IPS-20b (cell line): ENCODE measurements around the gene EIPR1.

Experiments used
- H3K27ac ChIP-seq: one replicate; pipeline ENCODE4 v1.5.1; 2013; ENCODE audit warnings: low read length
- H3K27me3 ChIP-seq: 2 replicates; pipeline ENCODE4 v1.6.1; 2013; ENCODE audit warnings: mild to moderate bottlenecking, low read length, inconsistent platforms; ENCODE audit not compliant: insufficient read depth
- H3K36me3 ChIP-seq: 2 replicates; pipeline ENCODE4 v1.6.1; 2013; ENCODE audit warnings: low read depth, mild to moderate bottlenecking, inconsistent platforms, low read length, moderate library complexity; ENCODE audit not compliant: insufficient read depth
- H3K4me1 ChIP-seq: 2 replicates; pipeline ENCODE4 v1.6.1; 2013; ENCODE audit warnings: mild to moderate bottlenecking, control low read depth, inconsistent platforms, low read length, moderate library complexity; ENCODE audit not compliant: insufficient read depth
- H3K4me3 ChIP-seq: 2 replicates; pipeline ENCODE4 v1.5.1; 2013; ENCODE audit warnings: mild to moderate bottlenecking, low read length, inconsistent platforms
- H3K9ac ChIP-seq: 2 replicates; pipeline ENCODE4 v1.6.1; 2013; ENCODE audit warnings: low read depth, mild to moderate bottlenecking, inconsistent platforms, low read length, moderate library complexity
- H3K9me3 ChIP-seq: 2 replicates; pipeline ENCODE4 v1.6.1; 2013; ENCODE audit warnings: mild to moderate bottlenecking, low read depth, low read length, inconsistent platforms; ENCODE audit not compliant: insufficient read depth

Gene EIPR1

DNA sequence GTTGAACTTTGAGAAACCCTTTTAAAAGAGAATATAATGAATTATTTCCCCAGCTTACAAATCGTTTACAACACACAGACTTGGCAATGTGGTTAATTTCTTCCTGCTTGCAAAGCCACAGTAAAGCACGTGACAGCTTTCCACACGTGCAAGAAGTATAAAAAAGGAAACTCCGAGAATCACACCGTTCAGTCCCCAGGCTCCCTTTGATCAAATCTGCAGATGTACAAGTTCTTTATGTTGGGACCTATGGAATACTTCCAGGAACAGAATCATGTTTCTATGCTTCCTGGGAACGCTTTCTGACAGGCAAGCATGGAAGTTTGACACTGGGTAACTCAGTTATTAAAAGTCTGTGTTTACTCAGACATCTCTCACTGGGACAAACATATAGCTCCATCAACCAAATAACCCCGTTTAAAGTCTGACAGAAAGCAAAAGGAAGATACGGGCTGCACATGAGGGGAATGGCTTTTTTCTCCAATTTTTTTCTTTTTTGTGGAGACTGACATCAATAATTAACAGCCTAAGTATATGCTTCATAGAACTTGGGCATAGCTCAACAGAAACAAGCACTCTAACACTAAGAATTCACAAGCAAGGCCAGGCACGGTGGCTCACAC lies 134.8 kb downstream of the EIPR1 start:
- Histone ChIP-seq H3K9ac (no peak overlapping the region), H3K4me1 (peaks cover 4% of the 10 kb centered on the region; the same call in 1 of the 2 replicates), H3K27me3 (no peaks in the 10 kb centered on the region), H3K36me3 (no peaks in the 10 kb centered on the region), H3K4me3 (no peak overlapping the region), H3K27ac (no peak overlapping the region), H3K9me3 (no peaks in the 10 kb centered on the region)

DNA sequence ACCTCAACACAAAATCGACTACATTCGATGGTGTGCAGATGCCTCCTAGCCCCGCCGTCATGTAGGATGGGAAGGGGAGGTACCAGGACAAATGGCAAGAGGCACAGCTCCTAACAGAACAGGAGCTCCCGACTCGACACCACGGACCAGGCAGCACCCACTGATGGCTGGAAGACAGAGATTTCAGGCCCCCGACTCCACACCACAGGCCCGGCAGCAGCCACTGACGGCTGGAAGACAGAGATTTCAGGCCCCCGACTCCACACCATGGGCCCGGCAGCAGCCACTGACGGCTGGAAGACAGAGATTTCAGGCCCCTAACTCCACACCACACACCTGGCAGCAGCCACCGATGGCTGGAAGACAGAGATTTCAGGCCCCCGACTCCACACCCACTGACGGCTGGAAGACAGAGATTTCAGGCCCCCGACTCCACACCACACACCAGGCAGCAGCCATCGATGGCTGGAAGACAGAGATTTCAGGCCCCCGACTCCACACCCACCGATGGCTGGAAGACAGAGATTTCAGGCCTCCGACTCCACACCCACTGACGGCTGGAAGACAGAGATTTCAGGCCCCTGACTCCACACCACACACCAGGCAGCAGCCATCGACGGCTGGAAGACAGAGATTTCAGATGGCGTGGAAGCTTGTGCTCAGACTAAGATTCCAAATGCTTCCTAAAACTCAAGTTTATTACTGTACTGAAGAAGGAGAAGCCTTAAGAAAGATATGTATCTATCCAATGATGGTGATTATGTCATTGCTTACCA lies 135.5 kb downstream of the EIPR1 start:
- no peak overlapping the region for H3K4me3 ChIP-seq
- no peaks in the 10 kb centered on the region for H3K36me3 ChIP-seq
- H3K27ac ChIP-seq, result no peak overlapping the region
- no peaks in the 10 kb centered on the region for H3K9me3 ChIP-seq
- no peaks in the 10 kb centered on the region for H3K27me3 ChIP-seq
- H3K4me1 ChIP-seq, result peaks cover 4% of the 10 kb centered on the region; the same call in 1 of the 2 replicates
- no peak overlapping the region for H3K9ac ChIP-seq

DNA sequence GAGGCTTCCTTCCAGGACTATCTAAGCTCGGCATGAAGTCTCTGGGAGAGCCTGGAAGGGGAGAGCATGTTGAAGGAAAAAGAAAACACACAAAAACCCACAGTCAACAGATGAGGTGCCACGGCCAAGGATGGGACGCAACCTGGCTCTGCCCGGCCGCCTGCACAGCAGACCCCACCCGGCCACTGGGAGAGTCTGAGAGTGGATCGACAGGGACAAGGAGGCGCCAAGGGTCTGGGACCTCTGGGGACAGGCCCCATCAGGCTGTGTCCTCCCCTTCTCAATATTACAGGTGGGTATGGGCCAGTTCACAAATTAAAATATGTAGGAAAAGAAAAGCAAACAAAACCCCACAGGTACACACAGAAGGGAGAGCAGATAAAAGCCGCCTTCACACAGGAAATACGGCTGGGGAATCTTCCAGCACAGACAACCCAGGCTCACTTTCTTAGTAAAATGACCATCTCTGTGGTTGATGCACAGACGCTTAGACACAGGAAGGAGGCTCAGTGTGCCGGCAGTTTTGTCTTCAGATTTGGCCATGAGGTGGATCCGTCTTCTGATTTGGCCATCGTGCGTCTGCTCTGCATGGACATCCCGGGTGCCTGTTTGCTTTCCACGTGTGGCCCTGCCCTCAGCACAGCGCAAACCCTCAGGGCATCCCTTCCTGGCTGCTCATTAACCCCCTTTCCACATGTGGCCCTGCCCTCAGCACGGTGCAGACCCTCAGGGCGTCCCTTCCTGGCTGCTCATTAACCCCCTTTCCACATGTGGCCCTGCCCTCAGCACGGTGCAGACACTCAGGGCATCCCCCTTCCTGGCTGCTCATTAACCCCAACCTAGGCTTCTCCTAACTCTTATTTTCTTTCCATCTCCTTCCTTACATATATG lies 138.4 kb downstream of the EIPR1 start:
- Histone ChIP-seq H3K27ac (no peak overlapping the region), H3K4me3 (no peak overlapping the region), H3K4me1 (peaks cover 3% of the 10 kb centered on the region; the same call in 1 of the 2 replicates)

DNA sequence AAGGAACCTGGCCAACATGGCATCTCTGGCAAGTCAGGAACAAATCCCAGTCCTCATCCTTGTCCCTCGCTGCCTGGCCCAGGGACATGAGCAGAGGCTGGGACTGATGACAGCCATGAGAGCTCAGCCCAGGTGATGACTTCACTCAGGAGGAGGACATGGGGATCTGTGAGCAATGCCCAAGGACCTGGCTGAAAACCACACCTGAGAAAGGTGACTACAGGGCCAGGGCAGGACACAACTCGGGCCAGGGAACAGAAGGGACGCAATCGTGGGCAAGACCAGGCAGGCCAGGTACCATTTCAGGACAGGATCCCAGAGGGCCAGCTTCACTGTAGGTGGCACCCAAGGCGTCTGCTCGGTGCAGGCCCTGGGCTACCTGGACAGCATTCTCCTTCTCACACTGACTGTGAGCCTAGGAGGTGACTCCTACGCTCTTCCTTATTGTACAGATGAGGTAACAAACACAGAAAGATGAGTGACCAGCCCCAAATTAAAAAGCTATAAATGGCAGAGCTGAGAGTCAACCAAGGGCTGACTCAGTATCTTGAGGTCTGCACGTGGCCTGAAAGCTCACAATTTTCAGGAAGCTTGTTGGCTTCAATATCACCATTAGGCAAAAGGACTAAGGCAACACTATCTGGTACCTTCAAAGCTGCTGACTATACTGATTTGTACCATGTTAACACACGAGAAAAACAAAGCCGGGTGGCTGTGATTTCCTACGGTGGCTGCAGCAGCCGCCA lies 141.1 kb downstream of the EIPR1 start:
- Histone ChIP-seq H3K9ac (no peak overlapping the region), H3K4me1 (no peaks in the 10 kb centered on the region), H3K27ac (no peak overlapping the region)

More for the DNA sequence above, 138.4 kb downstream of the EIPR1 start:
- Histone ChIP-seq H3K36me3 (no peaks in the 10 kb centered on the region), H3K9ac (no peak overlapping the region), H3K27me3 (no peaks in the 10 kb centered on the region), H3K9me3 (no peaks in the 10 kb centered on the region)

DNA sequence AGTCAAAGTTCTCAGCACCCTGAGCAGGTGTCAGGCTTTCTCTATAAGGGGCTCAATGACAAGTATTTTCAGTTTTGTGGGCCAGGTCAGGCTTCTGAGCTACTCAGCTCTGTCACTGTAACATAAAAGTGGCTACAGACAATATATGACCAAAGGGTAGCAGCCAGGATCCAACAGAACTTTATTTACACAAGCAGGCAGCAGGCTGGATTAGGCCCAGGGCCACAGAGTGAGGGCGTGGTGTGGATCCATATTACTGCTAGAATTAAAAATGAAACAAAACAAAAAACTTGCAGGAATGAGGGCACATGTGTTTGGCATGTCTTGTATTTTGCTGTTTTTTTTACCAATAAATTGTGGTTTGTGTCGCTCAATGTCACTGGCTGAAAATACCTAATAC lies 143.7 kb downstream of the EIPR1 start:
- H3K27ac ChIP-seq, result no peak overlapping the region
- H3K36me3 ChIP-seq, result no peaks in the 10 kb centered on the region
- H3K4me1 ChIP-seq, result no peaks in the 10 kb centered on the region
- H3K9me3 ChIP-seq, result peaks cover 19% of the 10 kb centered on the region
- H3K4me3 ChIP-seq, result no peak overlapping the region
- no peak overlapping the region for H3K9ac ChIP-seq
- no peaks in the 10 kb centered on the region for H3K27me3 ChIP-seq

More for the DNA sequence above, 141.1 kb downstream of the EIPR1 start:
- Histone ChIP-seq H3K9me3 (peaks cover 3% of the 10 kb centered on the region; the same call in 1 of the 2 replicates), H3K27me3 (no peaks in the 10 kb centered on the region), H3K36me3 (no peaks in the 10 kb centered on the region), H3K4me3 (no peak overlapping the region)

DNA sequence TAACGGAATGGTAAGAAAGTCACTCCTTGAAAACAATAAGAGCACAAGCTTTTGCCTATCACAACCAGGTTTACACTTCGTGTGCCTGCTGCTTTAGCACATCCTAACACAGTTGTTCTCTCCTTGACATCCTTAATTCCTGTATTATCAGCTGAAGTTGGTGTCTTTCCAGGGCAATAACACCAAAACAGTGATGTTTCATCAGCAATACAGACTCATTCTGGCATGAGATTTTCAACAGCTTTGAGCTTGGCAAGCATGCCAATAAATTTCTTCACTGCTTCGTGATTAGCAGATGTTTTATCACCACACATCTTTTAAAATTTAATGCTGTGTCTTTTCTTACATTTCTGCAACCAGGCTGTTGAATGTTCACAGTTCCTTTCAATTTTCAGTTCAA lies 148.4 kb downstream of the EIPR1 start:
- peaks cover 19% of the 10 kb centered on the region for H3K9me3 ChIP-seq
- no peaks in the 10 kb centered on the region for H3K27me3 ChIP-seq
- no peak overlapping the region for H3K9ac ChIP-seq
- H3K4me3 ChIP-seq, result no peak overlapping the region
- no peaks in the 10 kb centered on the region for H3K4me1 ChIP-seq
- H3K27ac ChIP-seq, result no peak overlapping the region
- H3K36me3 ChIP-seq, result no peaks in the 10 kb centered on the region

DNA sequence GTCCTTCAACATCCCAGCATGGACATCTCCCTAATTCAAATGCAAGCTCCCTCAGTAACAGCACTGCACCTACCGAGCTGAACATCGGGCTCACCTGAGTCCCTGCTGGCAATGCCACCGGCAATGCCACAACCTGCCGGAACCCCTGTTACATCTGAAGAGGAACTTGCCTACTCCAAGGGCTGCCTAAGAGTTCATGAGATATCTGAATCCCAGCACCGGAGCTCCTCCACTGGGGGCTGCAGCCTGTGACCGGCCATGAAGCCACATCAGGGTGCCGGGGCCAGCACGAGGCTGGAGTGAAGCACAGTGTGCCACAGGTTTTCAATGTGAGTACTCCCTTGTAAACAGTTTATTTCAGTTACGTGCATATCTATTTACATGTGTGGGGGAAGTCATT lies 152.9 kb downstream of the EIPR1 start:
- H3K27me3 ChIP-seq, result no peaks in the 10 kb centered on the region
- no peak overlapping the region for H3K9ac ChIP-seq
- peaks cover 8% of the 10 kb centered on the region for H3K36me3 ChIP-seq
- H3K9me3 ChIP-seq, result peaks cover 20% of the 10 kb centered on the region
- no peak overlapping the region for H3K27ac ChIP-seq
- H3K4me1 ChIP-seq, result no peaks in the 10 kb centered on the region
- H3K4me3 ChIP-seq, result no peak overlapping the region

DNA sequence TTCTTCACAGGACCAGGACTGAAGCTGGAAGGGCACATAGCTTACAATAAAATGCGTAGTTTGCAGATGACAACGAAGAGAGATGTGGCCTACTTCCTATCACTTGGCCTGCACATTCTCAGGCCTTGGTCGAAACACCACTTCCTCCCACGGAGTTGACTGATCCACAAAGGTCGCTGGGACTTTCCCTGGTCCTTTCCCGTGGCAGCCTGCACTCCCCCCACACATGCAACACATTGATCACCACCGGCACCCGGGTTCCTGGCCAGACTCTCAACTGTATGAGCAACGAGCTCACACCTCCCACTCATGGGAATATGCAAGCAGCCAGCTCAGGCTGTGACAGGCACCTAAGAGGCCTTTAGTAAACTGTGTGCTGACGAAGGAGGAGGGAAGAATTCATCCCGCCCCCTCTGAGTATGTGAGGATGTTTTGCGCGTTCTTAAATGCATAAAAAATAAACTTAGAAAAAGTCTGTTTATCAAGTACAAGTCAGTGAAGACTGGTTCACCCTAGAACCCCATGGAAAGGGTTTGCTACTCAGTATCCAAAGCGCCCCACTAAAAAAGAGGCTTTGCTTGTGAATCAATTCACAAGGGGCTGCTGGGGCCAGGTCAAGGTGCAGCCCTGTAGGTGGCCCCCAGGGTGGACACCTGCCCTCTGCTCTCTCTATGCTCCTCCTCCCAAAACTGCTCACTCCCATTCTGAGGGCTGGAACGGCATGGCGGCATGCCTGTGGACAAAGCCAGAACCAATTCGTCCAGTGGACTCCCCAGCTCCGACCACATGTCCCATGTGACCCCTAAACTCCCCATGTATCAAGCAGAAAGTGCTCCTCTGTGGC lies 154.3 kb downstream of the EIPR1 start:
- H3K9me3 ChIP-seq, result peaks cover 16% of the 10 kb centered on the region
- no peaks in the 10 kb centered on the region for H3K4me1 ChIP-seq

DNA sequence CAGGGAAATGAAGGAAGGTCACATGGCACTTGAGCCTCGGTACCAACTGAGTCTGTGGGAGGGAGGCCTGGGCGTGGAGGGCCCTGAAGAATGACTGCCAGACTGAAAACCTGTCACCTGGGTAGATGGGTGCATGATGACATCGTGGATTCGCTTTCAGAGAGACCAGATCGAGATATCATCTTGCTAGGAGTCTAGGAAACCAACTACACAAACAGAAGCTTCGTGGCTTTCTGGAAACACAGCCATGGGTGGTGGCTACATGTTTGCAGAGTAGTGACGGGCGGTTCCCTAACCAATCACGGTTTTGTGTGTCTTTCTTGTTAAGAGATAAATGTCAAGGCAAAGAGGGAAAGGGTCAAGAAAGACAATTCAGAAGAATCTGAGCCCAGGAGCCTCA lies 155.0 kb downstream of the EIPR1 start:
- Histone ChIP-seq H3K27ac (no peak overlapping the region), H3K9me3 (peaks cover 16% of the 10 kb centered on the region), H3K36me3 (peaks cover 8% of the 10 kb centered on the region), H3K9ac (no peak overlapping the region), H3K27me3 (no peaks in the 10 kb centered on the region), H3K4me3 (no peak overlapping the region), H3K4me1 (no peaks in the 10 kb centered on the region)

More for the DNA sequence above, 154.3 kb downstream of the EIPR1 start:
- Histone ChIP-seq H3K9ac (no peak overlapping the region), H3K27ac (no peak overlapping the region), H3K4me3 (no peak overlapping the region), H3K36me3 (peaks cover 8% of the 10 kb centered on the region), H3K27me3 (no peaks in the 10 kb centered on the region)

DNA sequence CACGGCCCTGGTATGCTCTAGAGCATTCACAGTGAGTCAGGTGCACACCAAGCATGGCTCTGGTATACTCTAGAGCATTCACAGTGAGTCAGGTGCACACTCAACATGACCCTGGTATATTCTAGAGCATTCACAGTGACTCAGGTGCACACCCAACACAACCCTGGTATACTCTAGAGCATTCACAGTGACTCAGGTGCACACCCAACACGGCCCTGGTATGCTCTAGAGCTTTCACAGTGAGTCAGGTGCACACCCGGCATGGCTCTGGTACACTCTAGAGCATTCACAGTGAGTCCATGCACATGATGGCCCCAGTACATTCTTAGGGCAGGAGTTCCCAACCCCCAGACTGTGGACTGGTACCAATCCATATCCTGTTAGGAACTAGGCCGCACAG lies 158.1 kb downstream of the EIPR1 start:
- H3K9ac ChIP-seq, result no peak overlapping the region
- H3K4me1 ChIP-seq, result no peaks in the 10 kb centered on the region
- no peaks in the 10 kb centered on the region for H3K27me3 ChIP-seq
- H3K4me3 ChIP-seq, result no peak overlapping the region
- H3K9me3 ChIP-seq, result peaks cover 16% of the 10 kb centered on the region
- H3K27ac ChIP-seq, result no peak overlapping the region
- peaks cover 8% of the 10 kb centered on the region for H3K36me3 ChIP-seq
